H1 (cell line): ENCODE results near the gene MRPS18B.

Experiments used
- CREB1 ChIP-seq: IDR thresholded peaks from 2 replicates; pipeline ENCODE4 v1.6.1; 2012; ENCODE audit warnings: inconsistent platforms
- CTCF ChIP-seq, 3 experiments: IDR thresholded peaks; 1 replicate in 2 of 3; 2 replicates in 1 of 3; pipeline versions ENCODE4 v1.5.1 to v1.6.1; 2011; ENCODE audit warnings: low read length in 3 of 3, mild to moderate bottlenecking in 3 of 3, inconsistent platforms in 2 of 3, low read depth in 1 of 3, moderate library complexity in 1 of 3; ENCODE audit not compliant: insufficient read depth in 1 of 3; ENCODE audit errors: control extremely low read depth in 1 of 3
- RAD21 ChIP-seq, 2 experiments: IDR thresholded peaks in 1 of 2; conservative IDR thresholded peaks in 1 of 2; 2 replicates each; pipeline ENCODE4 v1.6.1; 2011; ENCODE audit warnings: low read depth in 2 of 2, low read length in 2 of 2, improper control_type of control experiment in 1 of 2, inconsistent platforms in 1 of 2, mild to moderate bottlenecking in 1 of 2, moderate library complexity in 1 of 2
- TAF1 ChIP-seq: IDR thresholded peaks from 2 replicates; pipeline ENCODE4 v1.6.1; 2011; ENCODE audit warnings: mild to moderate bottlenecking, low read depth, low read length
- TEAD4 ChIP-seq: IDR thresholded peaks from 2 replicates; pipeline ENCODE4 v1.6.1; 2012; ENCODE audit warnings: low read depth, low read length, inconsistent platforms, mixed read lengths

GRCh38 chr6:30651143-30651542 is 33.5 kb downstream of the MRPS18B start:
- TF ChIP-seq CREB1 (no peak), CTCF (IDR thresholded peaks at IDR 0.05; ENCODE audit: control extremely low read depth in 1 of 3, insufficient read depth in 1 of 3, low read depth in 1 of 3, low read length in 3 of 3) (no peak), TEAD4 (no peak), TAF1 (no peak), RAD21 (IDR thresholded peaks at IDR 0.05 in 1 of 2, conservative IDR thresholded peaks at IDR 0.05 in 1 of 2; ENCODE audit: low read depth in 2 of 2, low read length in 2 of 2) (no peak)
